Fibroblast of lung (primary cell): Measurements from ENCODE around the gene CDK2AP2. TPM values are rescaled to one million over a fixed set of nuclear protein-coding genes. Genes with fewer than 3 reads are reported as not detected.

Source experiments
- DNase-seq, 2 donors: peaks; one replicate each; pipeline versions ENCODE4 v3.0.0 to v3.0.0-alpha.2; 2010; ENCODE audit warnings: low read depth in 2 of 2
- H2AFZ ChIP-seq: 2 replicates; pipeline ENCODE4 v1.5.1; 2012; ENCODE audit warnings: low read length, control low read depth, inconsistent platforms
- H3K27ac ChIP-seq: 2 replicates; pipeline ENCODE4 v1.5.1; 2011; ENCODE audit warnings: low read length, control low read depth; ENCODE audit not compliant: insufficient read depth
- H3K27me3 ChIP-seq: 2 replicates; pipeline ENCODE4 v1.5.1; 2011; ENCODE audit warnings: mild to moderate bottlenecking, low read length; ENCODE audit not compliant: control insufficient read depth, insufficient read depth
- H3K36me3 ChIP-seq: 2 replicates; pipeline ENCODE4 v1.5.1; 2011; ENCODE audit warnings: low read length; ENCODE audit not compliant: control insufficient read depth, insufficient read depth
- H3K4me1 ChIP-seq: 2 replicates; pipeline ENCODE4 v1.5.1; 2011; ENCODE audit warnings: low read length; ENCODE audit not compliant: control insufficient read depth, insufficient read depth; ENCODE audit errors: extremely low read depth
- H3K4me2 ChIP-seq: 2 replicates; pipeline ENCODE4 v1.5.1; 2011; ENCODE audit warnings: low read length, control low read depth; ENCODE audit not compliant: insufficient read depth; ENCODE audit errors: extremely low read depth
- H3K4me3 ChIP-seq, 4 experiments: fragments of 200-600 bp in 1 of 4; sonication (generic) in 1 of 4; replicated peaks in 1 of 4; 2 replicates each; pipeline ENCODE4 v1.5.1; 2011 to 2016; ENCODE audit warnings: low read length in 4 of 4, low read depth in 3 of 4, mild to moderate bottlenecking in 3 of 4, control low read depth in 2 of 4, inconsistent platforms in 1 of 4, mixed read lengths in 1 of 4; ENCODE audit not compliant: insufficient read depth in 1 of 4; ENCODE audit errors: control extremely low read depth in 1 of 4
- H3K79me2 ChIP-seq: 2 replicates; pipeline ENCODE4 v1.5.1; 2012; ENCODE audit warnings: mild to moderate bottlenecking, low read length, inconsistent platforms; ENCODE audit not compliant: control insufficient read depth, insufficient read depth
- H3K9ac ChIP-seq: 2 replicates; pipeline ENCODE4 v1.5.1; 2011; ENCODE audit warnings: mild to moderate bottlenecking, low read length, control low read depth; ENCODE audit not compliant: insufficient read depth
- H3K9me3 ChIP-seq: 2 replicates; pipeline ENCODE4 v1.5.1; 2012; ENCODE audit warnings: low read depth, low read length; ENCODE audit not compliant: control insufficient read depth, insufficient read depth
- H4K20me1 ChIP-seq: 2 replicates; pipeline ENCODE4 v1.5.1; 2011; ENCODE audit warnings: low read length; ENCODE audit not compliant: control insufficient read depth, insufficient read depth; ENCODE audit errors: extremely low read depth
- CTCF ChIP-seq, 2 donors: IDR thresholded peaks in 1 of 2; conservative IDR thresholded peaks in 1 of 2; 1 replicate in 1 of 2; 2 replicates in 1 of 2; pipeline ENCODE4 v1.5.1; 2011 to 2012; ENCODE audit warnings: low read length in 2 of 2, control low read depth in 1 of 2, inconsistent platforms in 1 of 2, low read depth in 1 of 2, mild to moderate bottlenecking in 1 of 2
- EZH2 ChIP-seq: IDR thresholded peaks from 2 replicates; pipeline ENCODE4 v1.5.1; 2012; ENCODE audit warnings: low read length, control low read depth, mild to moderate bottlenecking; ENCODE audit errors: missing control alignments
- polyA plus RNA-seq, 2 donors: library from polyadenylated mRNA; depleted of rRNA in 1 of 2; stranded (reverse) in 1 of 2; unstranded in 1 of 2; fragments of >200 nt; gene quantifications; 2 replicates each; pipeline ENCODE4 v1.2.1, GENCODE V29; 2011 to 2012; ENCODE audit warnings: missing spikeins in 1 of 2
- total RNA-seq: library from RNA; depleted of rRNA; stranded (reverse); fragments of >200 nt; gene quantifications from 2 replicates; pipeline ENCODE4 v1.2.1, GENCODE V29; 2014

Gene CDK2AP2
- total and polyA plus RNA-seq, 2 donors (not counting 1 experiment from before 2014, with no cell fraction given) = 7.8 to 19.0 TPM

- Histone ChIP-seq H3K9me3 (no peaks in the 10 kb centered on the region), H3K27me3 (no peaks in the 10 kb centered on the region), H3K79me2 (no peaks in the 10 kb centered on the region), H2AFZ (no peak overlapping the region), H3K27ac (no peak overlapping the region), H3K36me3 (peaks cover 2% of the 10 kb centered on the region), H3K4me1 (peaks cover 6% of the 10 kb centered on the region), H3K4me3 (no peak overlapping the region), H3K4me2 (no peak overlapping the region), H4K20me1 (no peaks in the 10 kb centered on the region), H3K9ac (no peak overlapping the region)
- DNase-seq = no peak
- TF ChIP-seq EZH2 (no peak), CTCF (conservative IDR thresholded peaks at IDR 0.05 in 1 of 2, IDR thresholded peaks at IDR 0.05 in 1 of 2; ENCODE audit: low read depth in 1 of 2, low read length in 2 of 2) (no peak)
Measured at GRCh38 chr11:67500831-67501715, 6.9 kb downstream of the CDK2AP2 start.

- H3K36me3 ChIP-seq = peaks cover 2% of the 10 kb centered on the region
- DNase-seq = no peak
- no peaks in the 10 kb centered on the region for H4K20me1 ChIP-seq
- no peak overlapping the region for H3K4me3 ChIP-seq
- no peak overlapping the region for H3K9ac ChIP-seq
- H3K27ac ChIP-seq = no peak overlapping the region
- H3K4me1 ChIP-seq = peaks cover 2% of the 10 kb centered on the region
- no peak overlapping the region for H2AFZ ChIP-seq
- no peak overlapping the region for H3K4me2 ChIP-seq
- H3K27me3 ChIP-seq = no peaks in the 10 kb centered on the region
- H3K9me3 ChIP-seq = no peaks in the 10 kb centered on the region
- no peaks in the 10 kb centered on the region for H3K79me2 ChIP-seq
- no peak for TF ChIP-seq EZH2
- no peak for TF ChIP-seq CTCF (conservative IDR thresholded peaks at IDR 0.05 in 1 of 2, IDR thresholded peaks at IDR 0.05 in 1 of 2; ENCODE audit: low read depth in 1 of 2, low read length in 2 of 2)
Measured at GRCh38 chr11:67500484-67500821, 7.5 kb downstream of the CDK2AP2 start.

- Histone ChIP-seq H3K9me3 (no peaks in the 10 kb centered on the region), H3K4me1 (no peaks in the 10 kb centered on the region), H3K4me2 (no peak overlapping the region), H3K9ac (no peak overlapping the region), H3K27ac (no peak overlapping the region), H2AFZ (no peak overlapping the region), H3K27me3 (no peaks in the 10 kb centered on the region), H4K20me1 (no peaks in the 10 kb centered on the region), H3K79me2 (no peaks in the 10 kb centered on the region), H3K36me3 (peaks cover 2% of the 10 kb centered on the region), H3K4me3 (no peak overlapping the region)
- no peak for DNase-seq
- no peak for TF ChIP-seq CTCF (conservative IDR thresholded peaks at IDR 0.05 in 1 of 2, IDR thresholded peaks at IDR 0.05 in 1 of 2; ENCODE audit: low read depth in 1 of 2, low read length in 2 of 2)
- no peak for TF ChIP-seq EZH2
Measured at GRCh38 chr11:67499808-67500483, 8.0 kb downstream of the CDK2AP2 start.
